ENCODE measurements around the gene PRELID2.
"Not testable (repeated sequence)": the region's sequence is repeated elsewhere in the genome, so short reads cannot be mapped to it uniquely, and the experiment has no call there.

Gene PRELID2

DNA sequence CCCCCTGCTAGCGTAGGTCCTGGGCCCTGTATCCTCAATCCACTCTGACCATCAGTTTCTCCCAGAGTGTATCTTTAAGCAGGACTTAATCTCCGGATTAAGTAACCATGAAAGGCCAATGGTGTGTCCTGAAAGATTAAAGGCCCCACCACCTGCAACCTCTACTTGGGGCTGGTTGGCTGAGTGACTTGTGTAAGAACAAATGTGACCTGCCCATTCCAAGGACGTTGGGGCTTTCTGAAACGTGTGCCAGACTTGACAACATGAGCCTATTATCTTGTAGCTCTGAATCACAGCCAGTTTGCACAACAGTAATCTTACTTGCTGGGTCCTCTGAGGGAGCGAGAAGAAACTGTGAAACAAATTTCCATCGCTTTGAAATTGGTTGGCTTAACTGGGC is 3.1 kb upstream of the PRELID2 start:
- DNase-seq, result no peak

DNA sequence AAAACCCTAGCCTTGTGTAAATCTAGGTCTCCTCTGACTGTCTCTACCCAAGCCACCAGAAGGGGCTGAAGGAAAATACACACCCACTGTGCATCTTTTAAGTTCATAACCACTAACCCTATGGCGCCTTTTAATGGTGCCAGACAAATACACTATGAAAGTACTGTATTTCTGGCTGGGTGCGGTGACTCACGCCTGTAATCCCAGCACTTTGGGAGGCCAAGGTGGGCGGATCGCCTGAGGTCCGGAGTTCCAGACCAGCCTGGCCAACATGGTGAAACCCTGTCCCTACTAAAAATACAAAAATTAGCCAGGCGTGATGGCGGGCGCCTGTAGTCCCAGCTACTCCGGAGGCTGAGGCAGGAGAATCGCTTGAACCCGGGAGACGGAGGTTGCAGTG is 1.1 kb upstream of the PRELID2 start:
- not testable (repeated sequence) for DNase-seq

DNA sequence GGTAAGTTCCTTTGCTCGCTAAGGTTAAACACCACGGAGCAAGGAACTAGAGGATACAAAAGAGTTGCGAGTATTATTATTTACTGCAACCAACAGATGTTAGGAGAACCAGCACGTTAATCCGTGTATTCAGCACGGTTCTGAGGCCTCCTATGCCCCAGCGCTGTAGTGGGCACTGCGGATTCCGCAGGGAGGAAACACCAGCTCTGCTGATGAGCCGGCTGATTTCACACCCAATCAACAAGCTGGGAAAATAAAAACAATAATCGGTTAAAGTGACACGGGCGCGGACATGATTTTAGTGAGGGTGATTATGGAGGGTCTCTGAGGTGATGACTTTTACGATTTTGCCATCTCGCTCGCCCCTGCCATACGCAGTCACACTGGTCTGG is 702 bp upstream of the PRELID2 start:
- DNase-seq, result no peak

DNA sequence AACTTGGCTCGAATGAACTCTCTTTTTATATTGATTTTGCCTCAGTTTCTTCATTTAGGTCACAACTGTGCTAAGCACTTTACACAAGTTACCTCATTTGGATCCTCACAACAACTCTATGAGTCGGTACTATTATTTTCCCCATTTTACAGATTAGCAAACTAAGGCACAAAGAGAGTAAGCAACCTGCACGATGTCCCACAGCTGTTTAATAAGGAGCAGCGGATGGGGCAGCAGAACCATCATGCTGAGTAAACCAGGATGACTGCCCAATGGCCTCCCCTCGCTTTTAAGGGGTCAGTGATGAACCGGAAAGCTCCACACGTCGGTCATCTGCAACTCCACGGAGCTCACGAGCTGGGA is 607 bp downstream of the PRELID2 start:
- no peak for DNase-seq

DNA sequence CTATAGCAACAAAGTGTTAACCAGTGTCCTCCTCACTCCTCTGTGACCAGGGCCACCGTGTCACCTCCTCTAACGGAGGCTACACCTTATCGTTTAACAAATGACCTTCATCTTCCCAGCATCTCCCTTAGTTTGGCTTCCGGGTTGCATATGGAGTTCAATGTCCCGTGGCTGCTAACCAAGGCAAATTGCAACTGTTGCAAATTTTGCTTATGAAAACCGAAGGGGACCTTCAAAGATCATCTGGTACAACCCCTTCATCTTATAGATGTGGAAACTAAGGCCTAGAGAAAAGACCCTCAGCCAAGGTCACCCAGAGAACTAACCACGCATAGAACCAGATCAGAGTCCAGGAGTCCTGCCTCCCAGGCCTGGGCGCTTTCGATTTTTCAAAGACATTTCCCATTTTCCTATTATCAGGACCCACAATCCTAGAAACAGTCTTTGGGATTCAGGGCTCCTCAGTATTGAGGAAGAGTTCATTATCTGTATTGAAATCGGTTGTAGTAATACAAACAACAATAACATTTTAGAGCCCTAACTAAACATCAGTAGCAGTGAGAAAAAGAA is 1.4 kb downstream of the PRELID2 start:
- DNase-seq, result no peak

DNA sequence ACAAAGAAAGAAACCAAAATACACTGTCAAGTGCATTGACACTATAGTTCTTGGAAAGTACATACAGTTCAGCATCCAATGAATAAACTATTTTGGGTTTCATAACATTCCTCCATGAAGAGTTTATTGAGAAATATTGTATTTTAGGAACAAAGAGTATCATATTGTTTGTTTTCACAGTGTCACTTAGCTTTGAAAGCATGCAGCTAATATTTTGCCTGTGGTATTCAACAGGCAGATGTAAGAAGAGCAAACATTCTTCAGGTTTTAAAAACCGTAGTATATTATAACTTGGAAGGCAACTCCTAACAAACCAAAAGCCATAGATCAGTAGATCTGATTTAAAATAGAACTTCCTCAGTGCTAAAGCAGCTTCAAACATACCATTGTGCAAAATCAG is 4.5 kb downstream of the PRELID2 start:
- peak; percentile 16 for DNase-seq

DNA sequence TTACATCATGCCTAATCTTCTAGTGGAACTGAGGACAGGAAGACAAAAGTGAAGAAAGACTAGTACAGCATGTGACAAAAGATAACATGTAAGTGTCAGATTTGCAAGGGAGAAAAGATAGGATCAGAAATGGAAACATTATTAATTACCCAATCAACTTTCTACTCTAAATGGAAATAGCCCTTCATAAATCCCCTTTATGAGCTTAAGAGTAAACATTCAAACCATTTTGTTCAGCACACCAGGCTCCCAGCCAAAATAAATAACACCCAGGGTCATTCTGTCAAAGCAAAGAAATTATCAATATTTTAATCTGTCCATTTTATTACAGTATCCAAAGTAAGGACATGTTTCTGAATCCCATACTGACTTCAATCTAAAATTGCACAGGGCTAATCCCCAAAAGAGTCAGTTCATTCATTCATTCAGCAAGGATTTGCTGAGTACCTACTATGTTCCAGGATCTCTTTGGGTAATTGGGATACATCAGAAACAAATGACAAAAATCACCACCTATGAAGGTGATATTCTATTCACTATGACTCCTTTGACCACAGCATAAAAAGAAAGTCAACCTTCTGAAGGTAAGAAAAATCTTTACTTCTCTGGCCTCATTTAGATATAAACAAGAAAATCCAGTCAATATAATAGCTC is 5.3 kb downstream of the PRELID2 start:
- no peak for DNase-seq

DNA sequence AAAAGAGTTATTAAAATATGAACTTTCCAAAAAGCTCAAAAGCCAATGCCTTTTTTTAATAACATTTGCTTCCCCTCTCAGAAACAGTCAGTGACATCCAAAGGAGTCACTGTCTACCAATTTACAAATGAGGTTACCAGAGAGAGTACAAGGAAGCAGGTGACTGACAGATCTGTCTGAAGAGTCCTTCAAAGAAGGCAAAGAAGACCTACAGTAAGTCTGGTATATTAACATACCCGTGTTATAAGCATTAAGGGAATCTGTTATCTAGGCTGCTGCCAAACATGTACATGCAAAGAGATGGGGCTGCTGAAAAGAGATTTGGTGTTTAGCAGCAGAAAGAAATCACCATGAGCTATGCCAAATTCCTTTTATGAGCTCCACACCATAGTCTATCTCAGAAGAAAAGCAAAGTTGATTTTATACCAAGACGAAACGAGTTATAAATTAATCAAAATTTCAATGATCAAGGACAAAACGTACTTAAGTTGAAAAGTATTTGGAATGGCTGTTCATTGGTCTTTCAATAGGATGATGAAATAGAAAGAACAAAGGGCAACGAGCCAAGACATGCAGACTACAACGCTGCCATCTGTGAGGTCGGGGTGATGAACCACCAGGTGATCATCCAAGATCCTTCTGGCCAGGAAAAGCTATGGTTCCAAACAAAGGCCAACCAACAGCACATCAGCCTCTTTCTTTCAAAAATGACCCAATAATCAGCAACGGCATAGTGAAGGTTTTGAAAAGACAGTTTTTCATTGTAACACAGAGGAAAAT is 8.1 kb downstream of the PRELID2 start:
- DNase-seq, result no peak

DNA sequence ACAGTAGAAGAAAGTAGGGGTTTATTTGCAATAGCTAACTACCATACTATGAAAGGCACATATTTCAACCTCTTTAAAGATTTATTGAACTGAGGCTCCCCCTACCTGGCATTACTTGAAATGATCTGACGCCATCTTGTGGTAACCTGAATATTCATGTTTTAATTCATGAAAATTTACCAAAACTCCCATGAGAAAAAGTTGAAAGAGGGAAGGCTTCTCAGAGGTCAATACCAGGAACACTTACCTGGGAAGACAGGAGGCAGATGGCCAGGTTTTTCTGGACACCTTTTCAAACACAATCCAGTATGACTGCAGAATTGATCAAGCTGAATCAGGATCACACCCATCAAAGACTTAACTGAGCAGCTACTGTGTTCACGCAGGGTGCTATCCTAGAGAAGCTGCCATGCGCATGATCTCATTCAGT is 9.4 kb downstream of the PRELID2 start:
- peak; percentile 63 for DNase-seq

DNA sequence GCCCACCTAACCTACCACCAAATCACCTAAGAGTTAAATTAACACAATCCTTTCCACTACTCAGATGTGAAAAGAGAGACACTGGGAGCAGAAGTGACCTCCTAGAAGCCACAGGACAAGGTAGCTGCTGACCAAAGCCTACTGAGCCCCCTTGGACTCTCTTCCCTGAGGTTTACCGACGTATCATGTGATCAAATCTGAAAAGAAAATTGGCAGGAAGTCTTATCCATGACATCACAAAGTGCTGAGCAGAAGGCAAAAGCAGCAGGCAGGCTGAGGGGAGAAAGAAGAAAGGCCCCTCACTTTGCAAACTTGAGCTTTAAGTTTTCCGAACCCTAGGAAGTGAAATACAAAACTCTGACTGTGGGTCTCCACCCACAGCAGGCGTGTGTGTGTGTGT is 11.1 kb downstream of the PRELID2 start:
- no peak for DNase-seq

DNA sequence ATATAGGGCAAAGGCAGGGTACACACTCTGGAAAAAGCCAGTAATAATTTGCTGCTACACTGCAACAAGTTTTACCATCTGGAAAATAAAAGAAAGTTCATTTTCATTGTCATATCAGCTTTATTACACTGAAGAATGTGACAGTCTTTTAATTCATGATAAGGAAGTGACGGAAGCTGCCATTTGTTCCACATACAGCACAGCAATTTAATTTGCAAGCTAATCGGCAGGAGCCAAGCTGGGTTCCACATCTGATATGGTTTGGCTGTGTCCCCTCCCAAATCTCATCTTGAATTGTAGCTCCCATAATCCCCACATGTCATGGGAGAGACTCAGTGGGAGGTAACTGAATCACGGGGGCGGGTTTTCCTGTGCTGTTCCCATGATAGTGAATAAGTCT is 16.5 kb downstream of the PRELID2 start:
- no peak for DNase-seq

DNA sequence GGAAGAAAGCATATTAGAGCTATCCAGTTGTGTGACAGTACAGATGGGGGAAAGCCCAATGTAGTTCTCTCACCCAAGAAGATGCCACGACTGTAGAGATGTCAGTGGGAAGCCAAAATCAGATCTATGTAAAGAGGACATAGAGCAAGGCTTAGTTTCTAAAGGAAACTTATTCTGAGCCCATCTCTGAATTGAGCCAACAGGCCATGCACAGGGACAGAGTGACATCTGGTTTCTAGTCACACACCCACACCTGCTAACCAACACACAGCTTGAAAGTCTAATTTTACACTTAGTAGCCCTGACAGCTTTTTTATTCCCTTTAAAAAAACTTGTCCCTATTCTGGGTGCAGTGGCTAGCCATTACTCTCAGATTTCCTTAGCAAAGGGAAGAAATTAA is 22.3 kb downstream of the PRELID2 start:
- no peak for DNase-seq

DNA sequence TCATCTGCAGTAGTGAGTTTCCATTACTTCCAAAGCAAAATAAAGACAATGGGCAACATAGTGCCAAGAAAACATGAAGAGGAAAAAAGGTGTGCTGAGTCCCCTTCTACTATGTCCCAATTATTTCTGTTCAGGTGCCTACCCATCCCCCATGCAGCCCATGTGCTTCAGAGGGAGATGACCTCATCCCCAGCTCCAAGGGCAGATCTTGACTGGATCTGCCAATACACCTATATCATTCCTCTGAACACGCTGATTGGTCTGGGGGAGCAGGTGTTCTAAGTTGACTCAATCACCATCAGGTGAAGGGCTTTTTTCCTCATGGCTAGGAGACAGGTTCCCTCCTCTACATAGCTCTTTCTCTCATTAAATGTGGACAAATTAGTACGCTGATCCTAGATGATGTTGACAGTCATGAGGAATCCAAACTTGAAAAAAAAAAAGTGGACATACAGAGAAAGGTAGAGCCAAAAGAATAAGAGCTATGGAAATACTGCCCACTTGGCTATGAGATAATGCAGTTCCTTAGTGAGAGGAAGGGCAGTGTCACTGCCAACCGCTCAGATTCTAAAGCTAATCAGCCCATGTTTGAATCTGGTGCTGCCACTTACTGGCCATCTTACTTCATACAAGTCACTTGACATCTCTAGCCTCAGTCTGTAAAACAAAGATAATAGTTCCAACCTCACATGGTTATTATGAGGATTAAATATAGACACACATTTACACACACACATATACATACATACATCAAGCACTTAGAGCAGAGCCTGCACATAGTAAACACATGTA is 23.1 kb downstream of the PRELID2 start:
- DNase-seq, result peak; percentile 49

DNA sequence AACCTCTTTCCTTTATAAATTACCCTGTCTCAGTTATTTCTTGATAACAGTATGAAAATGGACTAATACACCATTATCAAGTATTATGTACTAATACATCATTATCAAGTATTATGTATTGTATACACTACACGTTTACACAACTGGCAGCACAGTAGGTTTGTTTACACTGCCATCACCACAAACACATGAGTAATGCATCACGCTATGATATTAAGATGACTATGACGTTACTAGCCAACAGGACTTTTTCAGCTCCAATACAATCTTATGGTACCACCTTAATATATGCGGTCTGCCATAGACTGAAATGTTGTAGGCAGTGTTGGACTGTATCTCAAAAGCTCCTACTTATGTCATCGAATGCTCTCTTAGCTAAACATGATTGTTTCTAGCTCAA is 28.2 kb downstream of the PRELID2 start:
- DNase-seq, result no peak

DNA sequence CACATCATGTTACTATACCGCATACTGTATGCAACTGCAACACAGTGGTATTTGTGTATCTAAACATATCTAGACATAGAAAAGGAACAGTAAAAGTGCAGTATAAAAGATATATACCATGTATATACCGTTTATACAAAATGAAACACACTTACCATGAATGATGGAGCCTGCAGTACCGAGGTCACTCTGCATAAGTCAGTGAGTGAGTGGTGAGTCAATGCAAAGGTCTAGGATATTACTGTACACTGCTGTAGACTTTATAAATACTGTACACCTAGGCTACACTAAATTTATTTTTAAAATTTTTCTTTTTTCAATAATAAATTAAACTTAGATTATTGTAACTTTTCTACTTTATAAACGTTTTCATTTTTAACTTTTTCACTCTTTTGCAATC is 29.3 kb downstream of the PRELID2 start:
- no peak for DNase-seq

DNA sequence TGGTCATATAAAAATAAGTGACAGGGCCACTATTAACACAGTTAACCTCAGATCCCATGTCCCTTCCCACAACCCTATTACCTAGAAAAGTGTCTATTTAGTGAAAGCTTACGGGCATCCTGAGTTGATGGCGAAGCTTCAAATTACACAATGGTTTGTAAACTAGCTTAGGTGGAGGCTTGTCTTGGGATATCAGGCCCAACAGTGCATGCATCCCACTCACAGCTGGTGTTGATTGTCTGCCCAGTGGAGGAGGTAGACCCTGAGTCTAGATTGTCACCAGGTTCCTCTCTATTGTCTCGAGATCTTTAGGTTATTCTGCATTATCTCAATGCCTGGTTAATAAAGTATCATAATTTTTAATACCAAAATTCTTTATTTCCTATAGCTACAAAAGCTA is 30.4 kb downstream of the PRELID2 start:
- no peak for DNase-seq

DNA sequence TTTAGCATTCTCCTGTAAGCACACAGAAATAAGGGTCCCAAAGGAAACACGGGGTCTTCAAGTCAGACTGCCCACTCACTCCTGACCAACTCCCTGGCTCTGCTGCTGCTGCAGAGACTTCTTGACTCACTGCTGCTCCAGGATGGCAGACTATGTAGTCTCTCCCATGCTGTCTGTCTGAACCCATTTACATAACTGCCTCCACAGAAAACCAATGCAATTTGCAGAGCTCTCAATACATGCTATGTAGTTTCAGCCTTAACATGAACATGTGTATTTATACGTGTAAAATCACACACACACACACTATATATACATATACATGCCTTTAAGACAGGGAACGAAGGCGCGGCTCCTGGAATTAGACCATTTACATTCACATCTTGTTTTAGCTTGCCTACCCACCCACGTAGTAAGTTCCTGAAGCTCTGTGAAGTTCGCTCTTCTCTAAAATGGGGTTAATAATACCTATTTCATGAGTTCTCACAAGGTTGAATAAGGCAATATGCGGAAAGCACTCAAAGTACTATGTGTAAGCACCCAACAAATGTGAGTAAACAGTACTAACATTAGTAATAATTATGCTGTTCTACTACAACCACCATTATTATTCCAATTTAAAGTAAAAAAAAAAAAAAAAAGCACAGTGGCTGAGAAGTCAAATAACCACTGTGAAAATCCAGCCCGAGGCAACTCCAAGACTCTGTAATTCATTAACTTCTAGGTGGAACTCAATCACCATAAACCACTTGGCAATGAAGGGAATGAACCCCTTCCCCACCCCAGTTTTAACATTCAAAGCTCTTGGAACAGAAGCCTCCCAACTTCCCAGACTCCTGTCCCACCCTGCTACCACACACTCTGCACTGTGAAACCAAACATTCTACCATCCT is 31.8 kb downstream of the PRELID2 start:
- no peak for DNase-seq

DNA sequence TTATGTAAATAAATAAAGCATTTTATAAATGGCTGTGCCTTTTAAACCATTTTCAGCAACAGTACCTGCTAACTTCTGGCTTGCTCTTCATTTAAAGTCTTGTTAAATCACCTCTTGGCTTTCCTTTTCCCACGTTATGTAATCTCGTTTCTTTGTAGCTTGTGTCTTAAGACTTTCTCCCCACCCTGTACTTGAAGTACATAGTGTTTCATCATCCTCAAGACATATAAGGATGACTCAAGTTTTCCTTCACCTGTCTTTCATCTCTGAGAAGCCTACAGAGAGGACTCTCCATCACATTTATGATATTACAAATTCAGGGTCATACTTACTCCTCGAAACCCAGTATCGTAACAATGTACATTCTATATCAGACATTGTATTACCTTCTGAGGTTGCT is 33.9 kb downstream of the PRELID2 start:
- DNase-seq, result no peak

DNA sequence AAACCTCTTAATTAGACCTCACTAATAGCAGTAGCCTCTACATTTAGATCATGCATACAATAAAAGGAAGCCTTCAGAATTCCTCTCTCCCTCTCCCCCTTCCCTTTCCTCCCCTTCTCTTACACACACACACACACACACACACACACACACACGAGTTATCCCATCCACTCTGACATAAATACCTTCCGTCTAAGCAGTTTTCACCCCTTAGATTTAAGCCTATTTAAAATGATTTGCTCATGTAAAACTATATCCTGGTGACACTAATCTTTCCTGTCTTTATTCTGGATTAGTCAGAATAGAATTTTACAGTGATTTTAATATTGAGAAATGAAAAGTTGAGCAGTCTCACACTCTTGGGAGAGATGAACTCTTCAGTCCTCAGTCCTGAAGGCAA is 35.0 kb downstream of the PRELID2 start:
- no peak for DNase-seq

DNA sequence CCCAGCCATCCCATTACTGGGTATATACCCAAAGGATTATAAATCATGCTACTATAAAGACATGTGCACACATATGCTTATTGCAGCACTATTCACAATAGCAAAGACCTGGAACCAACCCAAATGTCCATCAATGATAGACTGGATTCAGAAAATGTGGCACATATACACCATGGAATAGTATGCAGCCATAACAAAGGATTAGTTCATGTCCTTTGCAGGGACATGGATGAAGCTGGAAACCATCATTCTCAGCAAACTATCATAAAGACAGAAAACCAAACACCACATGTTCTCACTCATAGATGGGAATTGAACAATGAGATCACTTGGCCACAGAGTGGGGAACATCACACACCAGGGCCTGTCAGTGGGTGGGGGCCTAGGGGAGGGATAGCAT is 36.6 kb downstream of the PRELID2 start:
- not testable (repeated sequence) for DNase-seq

DNA sequence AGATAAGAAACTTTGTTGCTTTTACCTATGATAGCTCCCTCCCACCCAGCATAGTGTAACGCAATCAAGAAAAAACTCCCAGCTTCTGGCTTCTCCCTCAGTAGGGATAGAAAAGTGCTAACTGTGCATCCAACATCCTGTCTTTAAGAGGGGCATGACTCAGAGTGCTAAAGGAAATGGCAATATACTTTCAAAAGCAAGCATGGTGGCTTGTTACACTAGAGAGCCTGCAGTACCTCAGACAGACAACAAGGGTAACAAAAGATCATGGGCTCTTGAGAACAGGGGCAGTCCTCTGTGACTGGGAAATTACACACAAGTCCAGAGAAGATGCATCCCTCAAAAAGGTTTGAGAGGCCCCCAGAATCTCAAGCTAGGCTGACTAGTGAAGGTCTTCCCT is 37.8 kb downstream of the PRELID2 start:
- peak; percentile 63 for DNase-seq

DNA sequence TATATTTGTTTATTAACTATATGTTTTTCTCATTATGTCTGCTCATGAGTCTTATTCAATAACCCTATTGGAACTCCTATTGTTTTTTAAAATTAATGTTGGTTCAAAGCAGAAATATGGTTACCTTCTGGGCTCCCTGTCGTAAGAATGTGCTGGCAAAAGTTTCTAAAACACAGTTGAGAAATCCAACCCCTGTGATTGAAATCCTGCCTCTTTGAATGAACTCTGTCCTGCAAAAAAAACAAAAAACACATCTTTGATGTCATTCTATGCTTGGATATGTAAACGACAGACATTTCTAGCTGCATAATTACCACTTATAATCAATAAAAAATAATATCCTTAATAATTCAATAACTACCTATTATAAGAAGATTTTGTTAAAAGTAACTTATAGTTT is 38.8 kb downstream of the PRELID2 start:
- no peak for DNase-seq

DNA sequence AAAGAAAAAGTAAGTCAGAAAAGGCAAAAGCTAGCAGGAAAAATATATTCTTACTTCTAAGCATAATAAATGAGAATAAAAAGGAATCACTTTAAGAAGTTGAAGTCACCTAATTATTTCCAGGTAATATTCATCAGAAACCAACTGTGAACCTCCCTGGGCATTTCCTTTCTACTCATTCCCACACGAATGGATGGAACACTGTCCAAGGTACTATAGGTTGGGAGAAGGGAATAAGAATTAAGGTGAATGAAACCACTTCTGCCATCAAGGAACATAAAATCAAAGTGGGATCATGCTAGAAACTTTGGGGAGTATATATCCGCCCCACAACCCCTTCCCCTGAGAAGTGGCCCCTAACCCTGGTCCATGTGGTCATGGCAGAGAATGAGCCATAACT is 41.6 kb downstream of the PRELID2 start:
- DNase-seq, result no peak
